Left colon (tissue), 2 donors: ENCODE results near the gene TBC1D2B. TPM values are rescaled to one million over a fixed set of nuclear protein-coding genes. Genes with fewer than 3 reads are reported as not detected.
"Not testable (repeated sequence)": the region's sequence is repeated elsewhere in the genome, so short reads cannot be mapped to it uniquely, and the experiment has no call there.

Experiments
- ATAC-seq: fragments of 200-7000 bp; cut with Tn5 transposase; one replicate; pipeline ENCODE4 v1.9.1; 2020; ENCODE audit warnings: mild to moderate bottlenecking, moderate library complexity
- DNase-seq, 2 donors: peaks; one replicate each; pipeline ENCODE4 v3.0.0-alpha.2; 2020
- intact Hi-C, 2 donors: fragments of 100-400 bp; cut with DNase I in 1 of 2; cut with micrococcal nuclease in 1 of 2; formaldehyde crosslinking; loops; one replicate each; pipeline versions ENCODE4 v1.11.2 to v1.14.0; 2022; cut with DNase I, micrococcal nuclease
- total RNA-seq, 2 donors: library from RNA; stranded (reverse); fragmentation: NEBNext Ultra II Directional; extraction: Animal tissue kit (Norgen Biotek cat#: 25700); gene quantifications; one replicate each; pipeline ENCODE4 v1.2.1, GENCODE V29; 2021
- donor health status: DM: no; HTN: no; CAD: no.
- donor health status: DM: yes; HTN: yes; CAD: no.

The TBC1D2B gene
- total RNA-seq, 2 donors from 2014 or later: 41.3 to 63.5 TPM

GRCh38 chr15:77953926-77954325 lies 123.6 kb downstream of the TBC1D2B start:
- intact Hi-C loops, DNase-seq: not testable (repeated sequence)

DNA sequence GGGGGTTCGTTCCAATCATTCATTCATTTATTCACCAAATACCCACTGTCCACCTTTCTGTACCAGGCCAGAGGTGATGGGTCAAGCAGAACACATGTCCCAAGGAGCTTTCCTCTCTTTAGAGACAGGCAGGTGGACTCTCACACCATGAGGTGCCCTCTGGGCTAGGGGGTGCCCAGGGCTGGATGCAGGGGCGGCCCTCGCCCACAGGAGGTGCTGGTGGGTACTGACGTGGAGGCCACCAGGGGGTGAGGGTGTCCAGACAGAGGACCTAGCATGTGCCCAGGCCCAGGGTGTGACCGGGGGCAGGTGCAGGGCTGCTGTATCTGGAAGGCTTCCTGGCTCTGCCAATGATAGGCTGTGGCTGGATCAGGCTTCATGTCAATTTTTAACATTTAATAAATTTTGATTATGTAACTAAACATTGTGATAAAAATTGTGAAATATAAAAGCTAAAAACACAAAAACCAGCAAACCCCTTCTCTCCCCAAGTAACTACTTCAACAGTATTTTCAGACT lies 124.5 kb downstream of the TBC1D2B start:
- DNase-seq, ATAC-seq, intact Hi-C loops: not testable (repeated sequence)

More at GRCh38 chr15:77953926-77954325, 123.6 kb downstream of the TBC1D2B start:
- not testable (repeated sequence) for ATAC-seq

GRCh38 chr15:77951105-77951786 lies 126.3 kb downstream of the TBC1D2B start:
- DNase-seq, ATAC-seq, intact Hi-C loops: not testable (repeated sequence)

- ATAC-seq, intact Hi-C loops: not testable (repeated sequence)
These were observed 127.0 kb downstream of the TBC1D2B start for GRCh38 chr15:77950470-77950869.

GRCh38 chr15:77945566-77945965 lies 131.9 kb downstream of the TBC1D2B start:
- intact Hi-C loops: no loop called here
- DNase-seq (no peak), ATAC-seq (no peak)

More at GRCh38 chr15:77950470-77950869, 127.0 kb downstream of the TBC1D2B start:
- not testable (repeated sequence) for DNase-seq

Other genes with a start within 250 kb of the TBC1D2B start
- gene SH2D7, start 14.8 kb upstream of the TBC1D2B start, total RNA-seq: 1 to 10 TPM in 1 of 2 donors, under 1 TPM in 1; 0.89 to 2.4 TPM
- 10 to 100 TPM; 12.0 to 19.7 TPM for gene CIB2, start 53.7 kb upstream of the TBC1D2B start, total RNA-seq
- 100 to 1,000 TPM; 176 to 247 TPM for gene IDH3A, start 71.7 kb upstream of the TBC1D2B start, total RNA-seq
- under 1 TPM; 0.45 to 0.58 TPM for gene ACSBG1, start 156.9 kb upstream of the TBC1D2B start, total RNA-seq
- 10 to 100 TPM; 36.7 to 39.6 TPM for gene DNAJA4, start 186.9 kb upstream of the TBC1D2B start, total RNA-seq
- gene SKIC8, start 221.9 kb upstream of the TBC1D2B start, total RNA-seq: 10 to 100 TPM; 33.2 to 35.1 TPM